Gastrocnemius medialis (tissue), 4 donors: ENCODE results near the gene IL27RA.

Source experiments
- POLR2A ChIP-seq, 2 donors: fragments of 450-650 bp; IDR thresholded peaks; one replicate each; pipeline ENCODE4 v1.6.1; 2017; ENCODE audit warnings: antibody characterized with exemption in 2 of 2, mild to moderate bottlenecking in 2 of 2, moderate library complexity in 2 of 2
- TF ChIP-seq, protein P1 (sequence below), 5 experiments: fragments of 450-650 bp in 3 of 5; fragments of 200-600 bp in 2 of 5; sonication (generic) in 2 of 5; IDR thresholded peaks in 4 of 5; conservative IDR thresholded peaks in 1 of 5; 1 replicate in 4 of 5; 2 replicates in 1 of 5; pipeline ENCODE4 v1.5.1; 2016 to 2019; ENCODE audit warnings: antibody characterized with exemption in 5 of 5, mild to moderate bottlenecking in 3 of 5, moderate library complexity in 3 of 5

DNA sequence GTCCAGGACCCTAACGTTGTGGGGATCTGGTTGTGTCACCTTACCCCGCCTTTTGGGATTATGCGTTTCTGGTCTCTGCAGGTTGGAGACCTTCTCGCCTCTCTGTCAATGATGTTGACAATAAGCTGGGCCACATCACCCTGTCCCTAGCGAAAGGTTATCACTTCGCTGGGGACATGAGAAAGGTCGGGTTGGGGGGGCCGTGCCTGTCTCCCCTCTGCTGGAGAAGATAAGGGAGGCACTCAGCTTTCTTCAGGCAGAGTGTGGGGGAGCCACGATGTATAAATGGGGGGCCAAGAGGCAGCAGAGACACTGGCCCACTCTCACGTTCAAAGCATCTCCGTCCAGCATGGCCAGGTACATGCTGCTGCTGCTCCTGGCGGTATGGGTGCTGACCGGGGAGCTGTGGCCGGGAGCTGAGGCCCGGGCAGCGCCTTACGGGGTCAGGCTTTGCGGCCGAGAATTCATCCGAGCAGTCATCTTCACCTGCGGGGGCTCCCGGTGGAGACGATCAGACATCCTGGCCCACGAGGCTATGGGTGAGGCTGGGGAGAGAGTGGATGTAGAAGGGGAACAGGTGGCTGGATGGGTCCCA, 3.6 kb upstream of the IL27RA start, which contains the start of gene RLN3:
- TF ChIP-seq, protein P1, sequence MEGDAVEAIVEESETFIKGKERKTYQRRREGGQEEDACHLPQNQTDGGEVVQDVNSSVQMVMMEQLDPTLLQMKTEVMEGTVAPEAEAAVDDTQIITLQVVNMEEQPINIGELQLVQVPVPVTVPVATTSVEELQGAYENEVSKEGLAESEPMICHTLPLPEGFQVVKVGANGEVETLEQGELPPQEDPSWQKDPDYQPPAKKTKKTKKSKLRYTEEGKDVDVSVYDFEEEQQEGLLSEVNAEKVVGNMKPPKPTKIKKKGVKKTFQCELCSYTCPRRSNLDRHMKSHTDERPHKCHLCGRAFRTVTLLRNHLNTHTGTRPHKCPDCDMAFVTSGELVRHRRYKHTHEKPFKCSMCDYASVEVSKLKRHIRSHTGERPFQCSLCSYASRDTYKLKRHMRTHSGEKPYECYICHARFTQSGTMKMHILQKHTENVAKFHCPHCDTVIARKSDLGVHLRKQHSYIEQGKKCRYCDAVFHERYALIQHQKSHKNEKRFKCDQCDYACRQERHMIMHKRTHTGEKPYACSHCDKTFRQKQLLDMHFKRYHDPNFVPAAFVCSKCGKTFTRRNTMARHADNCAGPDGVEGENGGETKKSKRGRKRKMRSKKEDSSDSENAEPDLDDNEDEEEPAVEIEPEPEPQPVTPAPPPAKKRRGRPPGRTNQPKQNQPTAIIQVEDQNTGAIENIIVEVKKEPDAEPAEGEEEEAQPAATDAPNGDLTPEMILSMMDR (IDR thresholded peaks at IDR 0.05 in 4 of 5, conservative IDR thresholded peaks at IDR 0.05 in 1 of 5), result no peak
- TF ChIP-seq POLR2A (IDR thresholded peaks at IDR 0.05), result no peak
